ENCODE results near the gene FBXO15.

Gene FBXO15

DNA sequence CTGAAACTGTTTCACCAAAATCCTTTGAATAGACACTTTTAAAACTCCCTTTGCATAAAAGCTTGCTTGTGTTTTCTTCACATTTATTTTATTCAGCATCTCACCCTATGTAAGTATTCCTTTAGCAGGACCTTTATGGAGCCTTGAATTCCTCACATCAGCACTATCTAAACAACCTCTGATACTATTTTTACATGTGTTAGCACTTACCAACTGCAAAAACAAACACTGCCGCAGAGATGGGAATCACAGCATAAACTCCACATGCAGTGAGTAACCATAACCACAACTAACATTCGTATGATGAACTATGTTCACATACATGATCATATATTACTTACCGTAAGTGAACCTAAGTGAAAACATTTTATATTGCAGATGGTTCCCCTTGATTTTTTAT, 15.4 kb downstream of the FBXO15 start:
- Histone ChIP-seq H3K36me3 (ENCODE audit: insufficient read depth, low read length) (no peaks in the 10 kb centered on the region), H3K4me2 (ENCODE audit: low read depth, low read length, poor library complexity, severe bottlenecking) (no peak overlapping the region), H3K9me3 (ENCODE audit: insufficient read depth, low read depth, low read length) (no peaks in the 10 kb centered on the region), H3K27me3 (ENCODE audit: insufficient read depth, low read length, poor library complexity, severe bottlenecking) (peaks cover 8% of the 10 kb centered on the region), H2AFZ (ENCODE audit: low read length) (no peak overlapping the region), H3K9ac (ENCODE audit: low read depth, low read length, poor library complexity, severe bottlenecking) (no peak overlapping the region), H3F3A (ENCODE audit: low read depth) (no peaks in the 10 kb centered on the region), H3K4me1 (ENCODE audit: insufficient read depth, low read length, poor library complexity, severe bottlenecking) (no peaks in the 10 kb centered on the region), H3K79me2 (ENCODE audit: insufficient read depth, low read length) (no peaks in the 10 kb centered on the region), H4K20me1 (ENCODE audit: insufficient read depth, low read length, poor library complexity, severe bottlenecking) (no peaks in the 10 kb centered on the region), H3K9me2 (replicated peaks; ENCODE audit: low read depth, low read length) (no peaks in the 10 kb centered on the region), H3K4me3 (ENCODE audit: low read length, poor library complexity, severe bottlenecking) (no peak overlapping the region)
- no peak for TF ChIP-seq EZH2phosphoT487 (IDR thresholded peaks at IDR 0.05; ENCODE audit: borderline replicate concordance)
- TF ChIP-seq, protein P1, sequence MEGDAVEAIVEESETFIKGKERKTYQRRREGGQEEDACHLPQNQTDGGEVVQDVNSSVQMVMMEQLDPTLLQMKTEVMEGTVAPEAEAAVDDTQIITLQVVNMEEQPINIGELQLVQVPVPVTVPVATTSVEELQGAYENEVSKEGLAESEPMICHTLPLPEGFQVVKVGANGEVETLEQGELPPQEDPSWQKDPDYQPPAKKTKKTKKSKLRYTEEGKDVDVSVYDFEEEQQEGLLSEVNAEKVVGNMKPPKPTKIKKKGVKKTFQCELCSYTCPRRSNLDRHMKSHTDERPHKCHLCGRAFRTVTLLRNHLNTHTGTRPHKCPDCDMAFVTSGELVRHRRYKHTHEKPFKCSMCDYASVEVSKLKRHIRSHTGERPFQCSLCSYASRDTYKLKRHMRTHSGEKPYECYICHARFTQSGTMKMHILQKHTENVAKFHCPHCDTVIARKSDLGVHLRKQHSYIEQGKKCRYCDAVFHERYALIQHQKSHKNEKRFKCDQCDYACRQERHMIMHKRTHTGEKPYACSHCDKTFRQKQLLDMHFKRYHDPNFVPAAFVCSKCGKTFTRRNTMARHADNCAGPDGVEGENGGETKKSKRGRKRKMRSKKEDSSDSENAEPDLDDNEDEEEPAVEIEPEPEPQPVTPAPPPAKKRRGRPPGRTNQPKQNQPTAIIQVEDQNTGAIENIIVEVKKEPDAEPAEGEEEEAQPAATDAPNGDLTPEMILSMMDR (conservative IDR thresholded peaks at IDR 0.05; ENCODE audit: low read length), result no peak

DNA sequence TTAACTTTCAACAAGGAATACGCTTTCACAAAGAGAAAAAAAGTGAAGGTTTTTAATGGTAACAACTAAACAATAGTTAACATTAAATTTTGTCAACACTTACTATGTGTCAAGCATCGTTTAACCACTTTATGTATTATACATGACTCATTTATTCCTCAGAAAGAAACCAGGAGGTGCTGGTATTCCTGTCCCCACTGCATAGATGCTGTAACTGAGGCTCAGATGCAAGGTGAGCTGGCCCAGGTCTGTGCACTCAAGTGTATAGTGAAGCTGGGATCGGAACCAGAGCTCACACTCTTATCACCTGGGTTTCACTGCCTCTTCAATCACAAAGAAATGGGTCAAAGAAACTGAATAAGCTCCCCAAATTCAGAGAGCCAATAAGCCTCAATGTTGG, 16.5 kb downstream of the FBXO15 start:
- Histone ChIP-seq H4K20me1 (ENCODE audit: insufficient read depth, low read length, poor library complexity, severe bottlenecking) (no peaks in the 10 kb centered on the region), H3K4me3 (ENCODE audit: low read length, poor library complexity, severe bottlenecking) (no peak overlapping the region)
- no peak for TF ChIP-seq EZH2phosphoT487 (IDR thresholded peaks at IDR 0.05; ENCODE audit: borderline replicate concordance)
- TF ChIP-seq, protein P1 (conservative IDR thresholded peaks at IDR 0.05; ENCODE audit: low read length), result no peak

DNA sequence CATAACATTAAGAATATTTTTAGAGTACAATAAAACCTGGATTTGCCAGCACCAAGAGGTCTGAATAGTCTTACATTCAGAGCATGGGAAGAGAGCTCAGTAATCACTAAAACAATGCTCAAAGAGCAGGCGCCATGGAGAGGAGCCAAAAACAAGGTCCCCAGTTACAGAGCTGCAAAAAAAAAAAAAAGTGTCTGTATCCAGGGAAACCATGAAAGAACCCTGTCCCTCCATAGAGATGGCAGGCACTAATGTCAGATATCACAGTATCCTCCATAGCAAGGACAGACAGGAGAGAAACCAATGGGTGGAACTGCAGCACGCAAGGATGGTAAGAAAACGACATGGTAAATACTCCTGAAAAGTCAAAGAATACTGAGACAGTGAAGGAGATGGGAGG, 19.5 kb downstream of the FBXO15 start:
- Histone ChIP-seq H3K36me3 (ENCODE audit: insufficient read depth, low read length) (no peaks in the 10 kb centered on the region), H4K20me1 (ENCODE audit: insufficient read depth, low read length, poor library complexity, severe bottlenecking) (no peaks in the 10 kb centered on the region), H3K4me2 (ENCODE audit: low read depth, low read length, poor library complexity, severe bottlenecking) (no peak overlapping the region), H3K9me3 (ENCODE audit: insufficient read depth, low read depth, low read length) (no peaks in the 10 kb centered on the region), H3K4me1 (ENCODE audit: insufficient read depth, low read length, poor library complexity, severe bottlenecking) (no peaks in the 10 kb centered on the region), H2AFZ (ENCODE audit: low read length) (no peak overlapping the region), H3K79me2 (ENCODE audit: insufficient read depth, low read length) (no peaks in the 10 kb centered on the region), H3K27me3 (ENCODE audit: insufficient read depth, low read length, poor library complexity, severe bottlenecking) (peaks cover 24% of the 10 kb centered on the region), H3K9me2 (replicated peaks; ENCODE audit: low read depth, low read length) (no peaks in the 10 kb centered on the region), H3F3A (ENCODE audit: low read depth) (no peaks in the 10 kb centered on the region), H3K4me3 (ENCODE audit: low read length, poor library complexity, severe bottlenecking) (no peak overlapping the region), H3K9ac (ENCODE audit: low read depth, low read length, poor library complexity, severe bottlenecking) (no peak overlapping the region)
- TF ChIP-seq, protein P1 (conservative IDR thresholded peaks at IDR 0.05; ENCODE audit: low read length), result no peak
- TF ChIP-seq EZH2phosphoT487 (IDR thresholded peaks at IDR 0.05; ENCODE audit: borderline replicate concordance), result no peak

More for the DNA sequence above, 16.5 kb downstream of the FBXO15 start:
- no peaks in the 10 kb centered on the region for H3K4me1 ChIP-seq (ENCODE audit: insufficient read depth, low read length, poor library complexity, severe bottlenecking)
- H3K9me2 ChIP-seq (replicated peaks; ENCODE audit: low read depth, low read length), result no peaks in the 10 kb centered on the region
- no peak overlapping the region for H2AFZ ChIP-seq (ENCODE audit: low read length)
- no peaks in the 10 kb centered on the region for H3F3A ChIP-seq (ENCODE audit: low read depth)
- H3K9ac ChIP-seq (ENCODE audit: low read depth, low read length, poor library complexity, severe bottlenecking), result no peak overlapping the region
- peaks cover 13% of the 10 kb centered on the region for H3K27me3 ChIP-seq (ENCODE audit: insufficient read depth, low read length, poor library complexity, severe bottlenecking)
- no peaks in the 10 kb centered on the region for H3K9me3 ChIP-seq (ENCODE audit: insufficient read depth, low read depth, low read length)
- no peaks in the 10 kb centered on the region for H3K36me3 ChIP-seq (ENCODE audit: insufficient read depth, low read length)
- no peaks in the 10 kb centered on the region for H3K79me2 ChIP-seq (ENCODE audit: insufficient read depth, low read length)
- no peak overlapping the region for H3K4me2 ChIP-seq (ENCODE audit: low read depth, low read length, poor library complexity, severe bottlenecking)

Measured in Loucy (cell line).